OCI-M2 (cell line): ENCODE results near the gene NTSR1.

Experiments used
- DNase-seq: peaks from one replicate; lab custom pipeline; 2025; ENCODE audit not compliant: unreplicated experiment; lab: John Stamatoyannopoulos, UW

Gene NTSR1

DNA sequence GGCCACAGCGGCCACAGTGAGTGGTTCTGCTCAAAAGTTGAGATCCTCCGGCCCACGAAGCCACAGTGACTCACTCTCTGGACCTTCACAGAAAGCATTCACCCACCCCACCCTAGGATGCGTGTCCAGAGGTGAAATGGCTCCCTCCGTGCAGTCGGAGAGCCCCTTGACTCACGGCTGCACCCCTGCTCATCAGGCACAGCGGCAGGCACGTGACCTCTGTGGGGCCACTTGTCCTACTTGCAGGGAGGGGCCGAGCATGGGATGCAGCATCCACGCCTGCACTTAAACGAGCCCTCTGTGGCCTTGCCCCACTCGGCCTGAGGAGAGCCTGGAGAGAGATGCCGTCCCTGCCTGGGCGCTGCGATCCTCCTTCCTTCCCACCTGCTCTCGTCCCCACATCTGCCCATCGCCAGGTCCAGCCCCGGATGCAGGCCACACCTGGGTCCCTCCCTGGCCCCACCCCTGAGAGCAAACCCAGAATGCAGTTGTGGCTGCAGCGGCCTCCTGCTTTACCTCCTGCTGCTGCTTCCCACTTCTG, 28.7 kb downstream of the NTSR1 start:
- no peak for DNase-seq

DNA sequence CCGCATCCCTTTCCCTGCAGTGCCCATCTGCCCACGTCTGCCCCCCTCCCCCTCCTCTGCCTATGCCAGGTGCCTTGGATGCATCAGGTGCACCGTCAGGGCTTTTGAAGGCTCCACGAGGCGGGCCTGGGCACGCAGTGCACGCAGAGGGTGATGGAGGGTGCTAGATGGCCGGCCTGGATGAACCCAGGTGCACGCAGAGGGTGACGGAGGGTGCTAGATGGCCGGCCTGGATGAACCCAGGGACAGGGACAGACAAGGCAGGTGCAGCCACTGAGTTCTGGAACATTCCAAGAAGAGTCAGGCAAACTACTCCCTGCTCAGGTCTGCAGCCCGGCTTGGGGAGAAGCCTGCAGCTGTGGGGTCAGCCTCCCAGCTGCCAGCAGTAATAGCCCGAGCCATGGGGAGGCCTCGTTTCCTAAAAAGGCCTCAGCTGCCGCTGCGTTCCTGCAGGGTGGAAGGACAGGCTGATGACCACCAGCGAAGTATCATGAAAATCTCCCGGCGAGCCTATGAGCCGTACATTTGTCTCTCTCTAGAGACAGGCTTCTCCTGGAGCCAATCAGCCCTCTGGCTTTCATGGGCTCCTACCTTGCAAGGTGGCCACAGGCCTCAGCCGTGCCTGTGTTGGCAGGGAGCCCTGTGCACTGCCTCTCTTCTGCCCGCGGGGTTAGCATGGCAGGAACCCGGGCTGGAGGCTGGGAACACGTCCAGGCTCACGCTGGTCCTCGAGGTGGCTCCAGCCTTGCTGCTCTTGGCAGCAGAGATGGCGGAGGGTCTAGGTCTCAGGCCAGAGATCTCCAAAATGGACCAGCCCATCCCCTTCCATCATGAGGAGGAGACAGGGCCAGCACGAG, 29.6 kb downstream of the NTSR1 start:
- DNase-seq = no peak

GRCh38 chr20:62739067-62739466, 30.4 kb downstream of the NTSR1 start:
- no peak for DNase-seq

- no peak for DNase-seq
These were observed 31.1 kb downstream of the NTSR1 start for GRCh38 chr20:62739581-62740285.

- DNase-seq = no peak
These were observed 31.9 kb downstream of the NTSR1 start for GRCh38 chr20:62740286-62741141.

GRCh38 chr20:62741191-62741691, 32.6 kb downstream of the NTSR1 start:
- DNase-seq = no peak

DNA sequence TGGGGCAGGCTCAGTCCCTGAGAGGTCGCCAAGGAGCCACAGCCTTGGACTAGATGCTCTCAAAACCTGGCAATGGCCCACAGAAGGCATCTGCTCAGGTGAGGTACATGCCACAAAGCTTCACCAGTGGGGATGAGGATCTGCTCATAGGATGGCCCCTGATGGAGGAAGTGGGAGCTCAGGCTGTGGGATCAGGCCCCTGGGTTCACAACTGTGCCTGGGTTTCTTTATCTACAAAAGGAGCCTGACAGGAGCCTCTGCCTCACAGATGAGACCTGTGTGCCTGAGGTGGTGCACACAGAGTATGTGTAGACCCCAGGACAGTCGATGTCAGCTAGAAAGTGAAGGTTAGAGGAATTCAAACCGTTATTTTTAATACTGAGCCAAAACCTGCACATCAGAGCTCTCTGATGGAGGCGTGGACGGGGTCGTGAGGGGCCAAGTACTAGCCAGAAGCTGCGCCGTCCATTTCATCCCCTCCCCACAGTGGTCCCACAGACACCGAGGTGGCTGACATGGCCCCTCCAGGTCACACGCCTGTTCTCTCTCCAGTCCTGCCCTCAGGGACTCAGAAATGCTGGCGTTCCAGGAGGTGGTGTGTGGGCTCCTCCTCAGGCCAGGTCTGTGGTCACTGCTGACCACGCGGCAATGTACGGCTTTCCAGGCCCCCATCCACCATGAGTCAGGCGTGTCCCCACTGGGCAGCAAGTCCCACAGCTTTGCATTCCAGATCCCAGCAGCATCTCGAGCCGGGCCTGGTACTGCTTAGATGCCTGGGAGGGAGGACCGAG, 33.3 kb downstream of the NTSR1 start:
- DNase-seq = no peak

- DNase-seq = no peak
These were observed 33.9 kb downstream of the NTSR1 start for GRCh38 chr20:62742550-62742949.

- DNase-seq = no peak
These were observed 34.5 kb downstream of the NTSR1 start for GRCh38 chr20:62742979-62743776.

DNA sequence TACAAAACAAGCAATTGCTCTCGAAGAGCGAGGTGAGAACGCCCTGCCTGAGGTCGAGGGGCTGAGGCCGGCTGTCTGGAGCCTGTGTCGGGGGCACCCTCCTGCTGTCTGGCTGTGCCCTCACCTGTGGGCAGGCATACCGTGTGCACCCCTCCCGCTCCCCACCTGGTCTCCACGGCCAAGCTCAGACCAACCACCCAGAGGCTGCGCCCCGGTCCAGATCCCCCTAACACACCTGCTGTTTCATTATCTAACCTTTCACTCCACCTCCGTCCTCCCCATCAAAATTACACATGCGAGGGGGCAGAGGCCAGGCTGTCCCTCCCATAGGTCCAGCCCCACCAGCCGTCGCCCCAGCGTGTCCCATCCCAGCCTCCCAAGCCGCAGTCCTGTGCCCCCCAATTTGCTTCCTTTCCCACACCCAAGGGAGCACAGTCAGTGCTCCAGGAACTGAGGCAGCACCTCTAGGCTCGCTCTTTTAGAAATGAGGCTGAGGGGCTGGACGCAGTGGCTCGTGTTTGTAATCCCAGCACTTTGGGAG, 35.2 kb downstream of the NTSR1 start:
- no peak for DNase-seq

- DNase-seq = no peak
These were observed 36.1 kb downstream of the NTSR1 start for GRCh38 chr20:62744741-62745191.

DNA sequence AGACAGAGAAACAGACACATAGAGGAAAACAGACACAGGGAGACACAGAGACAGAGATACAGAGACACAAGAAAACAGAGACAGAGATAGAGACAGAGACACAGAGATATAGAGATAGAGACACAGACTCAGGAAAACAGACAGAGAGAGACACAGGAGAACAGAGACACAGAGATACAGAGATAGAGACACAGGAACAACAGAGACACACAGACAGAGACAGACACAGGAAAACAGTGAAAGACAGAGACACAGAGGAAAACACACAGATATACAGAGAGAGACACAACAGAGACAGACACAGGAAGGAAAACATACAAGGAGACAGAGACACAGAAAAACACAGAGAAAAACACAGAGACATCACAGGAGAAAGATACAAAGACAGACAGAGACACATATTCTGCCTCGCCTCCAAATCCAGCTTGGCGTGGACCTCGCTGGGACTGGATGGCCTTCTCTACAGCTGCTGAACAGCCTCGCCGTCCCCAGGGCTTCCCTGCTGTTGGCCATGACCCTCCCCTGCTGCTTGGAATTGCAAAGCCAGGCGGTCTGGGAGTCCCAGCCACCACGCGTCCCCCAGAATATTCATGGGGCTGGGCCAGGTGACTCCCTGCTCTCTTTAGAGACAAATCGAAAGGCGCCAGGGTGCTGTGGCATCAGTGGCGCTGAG, 36.8 kb downstream of the NTSR1 start:
- no peak for DNase-seq

GRCh38 chr20:62745952-62746288, 37.3 kb downstream of the NTSR1 start:
- no peak for DNase-seq

GRCh38 chr20:62748311-62748710, 39.7 kb downstream of the NTSR1 start:
- DNase-seq = no peak

DNA sequence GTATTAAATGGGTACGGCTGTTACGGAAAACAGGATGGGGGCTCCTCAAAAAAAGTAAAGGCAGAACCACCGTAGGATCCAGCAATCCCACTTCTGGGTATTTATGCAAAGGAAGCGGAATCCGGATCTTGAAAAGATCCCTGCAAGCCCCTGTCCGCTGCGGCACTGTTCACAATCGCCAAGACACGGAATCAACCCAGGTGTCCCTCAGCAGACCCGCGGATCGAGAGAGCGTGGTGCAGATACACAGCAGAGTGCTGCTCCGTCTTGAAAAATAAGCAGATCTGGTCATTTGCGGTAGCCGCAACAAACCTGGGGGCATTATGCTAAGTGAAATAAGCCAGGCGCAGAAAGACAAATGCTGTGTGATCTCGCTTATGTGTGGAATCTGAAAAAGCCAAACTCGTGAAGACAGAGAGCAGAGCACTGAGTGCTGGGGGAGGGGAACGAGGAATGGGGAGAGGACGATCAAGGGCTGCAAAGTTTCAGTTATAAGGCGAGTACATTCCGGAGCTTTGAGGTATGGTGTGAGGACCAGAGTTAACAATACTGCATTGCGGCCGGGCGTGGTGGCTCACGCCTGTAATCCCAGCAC, 41.3 kb downstream of the NTSR1 start:
- no peak for DNase-seq

DNA sequence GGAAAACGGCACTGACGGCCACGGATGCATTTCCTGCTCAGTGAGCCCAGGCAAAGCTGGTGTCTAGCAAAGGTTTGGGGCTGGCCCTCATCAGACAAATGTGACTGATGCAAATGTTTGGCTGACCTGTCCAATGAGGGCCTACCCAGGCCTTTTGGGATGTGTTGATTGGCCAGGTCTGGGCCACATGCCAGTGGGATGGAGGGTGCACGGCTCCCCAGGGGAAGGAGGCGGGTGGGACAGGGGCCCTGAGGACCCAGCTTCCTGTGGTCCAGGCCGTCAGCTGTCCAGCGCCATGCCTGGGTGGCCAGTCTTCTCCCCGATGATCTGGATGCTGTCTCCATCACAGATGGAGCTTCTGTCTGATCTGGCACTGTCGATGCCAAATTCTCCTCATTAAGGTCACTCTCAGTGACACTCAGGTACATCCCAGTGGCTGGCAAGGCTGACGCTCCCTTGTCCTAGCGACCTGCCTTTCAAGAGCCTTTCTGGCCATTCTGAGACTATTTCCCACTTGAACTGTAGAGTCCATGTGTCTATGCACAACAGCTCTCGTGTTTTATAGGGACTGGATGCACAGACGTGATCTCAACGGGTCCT, 43.0 kb downstream of the NTSR1 start:
- DNase-seq = no peak

DNA sequence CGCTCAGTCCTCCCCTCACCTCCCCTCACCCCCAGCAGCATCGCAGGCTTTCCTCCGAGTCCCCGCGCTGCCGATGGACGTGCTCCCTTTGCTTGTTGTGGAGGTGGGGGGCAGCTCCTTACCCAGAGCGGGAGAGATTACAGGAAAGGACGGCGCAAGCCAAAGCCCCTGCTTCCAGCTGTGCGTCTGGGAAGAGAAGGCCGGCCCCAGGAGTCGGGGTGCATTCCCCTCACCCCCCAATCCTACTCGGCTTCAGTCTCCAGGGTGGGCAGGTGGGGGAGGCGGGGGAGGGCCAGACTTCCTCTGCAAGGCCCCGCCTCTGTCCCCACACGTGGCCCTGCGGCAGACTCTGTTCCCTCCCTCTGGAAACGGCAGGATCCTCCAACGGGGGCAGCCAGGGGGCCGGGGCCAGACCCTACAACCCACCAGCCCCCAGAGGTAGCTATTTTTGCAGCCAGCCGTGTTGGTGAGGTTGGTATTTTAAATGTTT, 43.6 kb downstream of the NTSR1 start:
- DNase-seq = no peak
